Right lobe of liver (tissue), 6 donors: Measurements from ENCODE around the gene SLC28A1. TPM values are rescaled to one million over a fixed set of nuclear protein-coding genes. Genes with fewer than 3 reads are reported as not detected.
"Not testable (repeated sequence)": the region's sequence is repeated elsewhere in the genome, so short reads cannot be mapped to it uniquely, and the experiment has no call there.

ENCODE experiments used
- ATAC-seq, 4 donors: fragments of 200-7000 bp; cut with Tn5 transposase; one replicate each; pipeline ENCODE4 v1.9.1; 2020; ENCODE audit warnings: mild to moderate bottlenecking in 4 of 4, moderate library complexity in 4 of 4
- DNase-seq, 3 donors: peaks; one replicate each; pipeline ENCODE4 v3.0.0-alpha.2; 2020
- H3K27ac ChIP-seq, 3 donors: fragments of 200-600 bp; one replicate each; pipeline ENCODE4 v1.8.0; 2022
- H3K27me3 ChIP-seq, 2 donors: fragments of 200-600 bp; one replicate each; pipeline ENCODE4 v1.8.0; 2022
- H3K36me3 ChIP-seq, 4 donors: fragments of 200-600 bp; sonication (generic) in 1 of 4; one replicate each; pipeline versions ENCODE4 v1.5.1 to v1.8.0; 2017 to 2022; ENCODE audit warnings: control low read depth in 1 of 4
- H3K4me1 ChIP-seq, 4 donors: fragments of 200-600 bp; sonication (generic) in 1 of 4; one replicate each; pipeline versions ENCODE4 v1.5.1 to v1.8.0; 2017 to 2022; ENCODE audit warnings: control low read depth in 1 of 4
- H3K4me3 ChIP-seq, 3 donors: fragments of 200-600 bp; one replicate each; pipeline ENCODE4 v1.8.0; 2022
- H3K9me3 ChIP-seq, 4 donors: fragments of 200-600 bp; sonication (generic) in 1 of 4; one replicate each; pipeline versions ENCODE4 v1.5.1 to v1.8.0; 2017 to 2022; ENCODE audit warnings: control low read depth in 1 of 4
- CTCF ChIP-seq, 4 donors: fragments of 200-600 bp in 3 of 4; fragments of 450-650 bp in 1 of 4; IDR thresholded peaks; one replicate each; pipeline versions ENCODE4 v1.5.1 to v1.8.0; 2016 to 2022; ENCODE audit warnings: antibody characterized with exemption in 4 of 4, mild to moderate bottlenecking in 2 of 4
- POLR2A ChIP-seq: fragments of 450-650 bp; IDR thresholded peaks from one replicate; pipeline ENCODE4 v1.6.1; 2017; ENCODE audit warnings: antibody characterized with exemption, mild to moderate bottlenecking
- WGBS: methylation state at CpG from one replicate; pipeline ENCODE4 v1.1.6; 2018; ENCODE audit warnings: low coverage, low lambda C conversion rate; ENCODE audit not compliant: insufficient coverage; ENCODE audit errors: missing lambda C conversion rate; 5-methylcytosine and 5-hydroxymethylcytosine counted together
- intact Hi-C, 2 donors: fragments of 100-400 bp; cut with DNase I; formaldehyde crosslinking; loops; one replicate each; pipeline versions ENCODE4 v1.11.2 to v1.14.1; 2022
- total RNA-seq, 6 experiments: library from RNA; depleted of rRNA in 2 of 6; stranded (reverse); fragments of >200 nt in 2 of 6; fragmentation: NEBNext Ultra II Directional in 3 of 6; extraction: Animal tissue kit (Norgen Biotek cat#: 25700) in 3 of 6; gene quantifications; one replicate each; pipeline versions ENCODE4 v1.1.0 to v1.2.4, GENCODE V29; 2016 to 2023
- donor health status: DM: no; HTN: yes; CAD: no.
- donor health status: DM: no; HTN: no; CAD: no.
- donor health status: DM: no; HTN: no; CAD: no.
- donor health status: DM: no; HTN: yes; CAD: no.
- donor health status: DM: no; HTN: yes; CAD: no.

Gene SLC28A1
- total RNA-seq, 6 experiments from 2014 or later = 33.2 to 75.4 (median 49.9) TPM

DNA sequence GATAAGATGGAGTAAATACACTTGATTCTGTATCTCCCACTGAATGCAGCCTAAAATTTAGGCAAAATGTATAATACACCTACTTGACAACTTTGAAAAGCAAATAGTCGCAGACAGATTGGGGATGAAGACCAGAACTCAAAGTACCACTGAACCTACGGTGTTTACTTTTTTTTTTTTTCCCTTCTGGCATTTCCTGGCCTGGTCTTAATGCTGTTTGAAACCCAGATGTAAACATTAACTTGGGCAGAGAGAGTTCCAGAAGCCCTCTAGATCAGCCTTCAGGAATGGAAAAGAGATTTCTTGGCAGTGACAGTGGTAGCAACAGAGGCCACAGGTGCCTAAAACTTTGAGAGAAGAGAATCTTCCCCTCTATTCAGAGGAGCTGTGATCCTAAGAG, 39.5 kb upstream of the SLC28A1 start:
- Histone ChIP-seq H3K9me3 (no peaks in the 10 kb centered on the region), H3K27ac (peak overlapping the region; percentile 84 to 100 (median 97)), H3K36me3 (no peaks in the 10 kb centered on the region), H3K27me3 (no peaks in the 10 kb centered on the region), H3K4me3 (no peak overlapping the region), H3K4me1 (peaks cover 0 to 38% (median 15%) of the 10 kb centered on the region in 4 donors)
- ATAC-seq (peak; percentile 54 to 66 (median 61)), DNase-seq (no peak)
- intact Hi-C loops = no loop called here
- TF ChIP-seq CTCF (IDR thresholded peaks at IDR 0.05) (no peak), POLR2A (no peak)
- WGBS = 21% methylated on average over 2 of the region's 2 CpGs

DNA sequence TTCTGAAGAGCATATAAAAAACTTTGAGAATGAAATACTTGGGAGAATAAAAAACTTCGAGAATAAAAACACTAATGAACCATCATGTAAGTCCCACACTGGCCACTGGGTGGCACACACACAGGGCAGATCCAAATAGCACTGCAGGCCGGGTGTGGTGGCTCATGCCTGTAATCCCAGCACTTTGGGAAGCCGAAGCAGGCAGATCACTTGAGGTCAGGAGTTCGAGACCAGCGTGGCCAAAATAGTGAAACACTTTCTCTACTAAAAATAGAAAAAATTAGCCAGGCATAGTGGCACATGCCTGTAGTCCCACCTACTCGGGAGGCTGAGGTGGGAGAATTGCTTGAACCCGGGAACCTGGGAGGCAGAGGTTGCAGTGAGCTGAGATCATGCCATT, 38.8 kb upstream of the SLC28A1 start:
- H3K9me3 ChIP-seq, H3K27me3 ChIP-seq, H3K4me3 ChIP-seq, H3K36me3 ChIP-seq, intact Hi-C loops: not testable (repeated sequence)
- peak; percentile 59 to 74 (median 67) for ATAC-seq
- 19% methylated on average over 6 of the region's 7 CpGs for WGBS
- peak overlapping the region; percentile 84 to 100 (median 97) for H3K27ac ChIP-seq
- TF ChIP-seq CTCF (IDR thresholded peaks at IDR 0.05) = peak; percentile 73 to 82 (median 76)
- DNase-seq = peak; percentile 72 to 83 (median 79)
- H3K4me1 ChIP-seq = peaks cover 0 to 32% (median 11%) of the 10 kb centered on the region in 4 donors

DNA sequence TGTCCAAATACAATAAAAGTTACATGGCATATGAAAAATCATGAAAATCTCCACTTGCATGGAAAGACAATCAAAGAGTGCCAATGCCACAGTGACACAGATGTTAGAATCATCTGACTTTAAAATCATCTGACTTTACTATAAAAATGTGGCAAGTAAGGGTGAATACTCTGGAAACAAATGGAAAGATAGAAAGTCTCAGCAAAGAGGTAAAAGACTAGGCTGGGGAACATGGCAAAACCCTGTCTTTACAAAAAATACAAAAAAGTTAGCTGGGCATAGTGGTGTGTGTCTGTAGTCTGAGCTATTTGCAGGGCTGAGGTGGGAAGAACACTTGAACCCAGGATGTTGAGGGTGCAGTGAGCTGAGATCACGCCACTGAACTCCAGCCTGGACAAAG, 38.2 kb upstream of the SLC28A1 start:
- H3K27ac ChIP-seq = peak overlapping the region in 2 of 3 donors; percentile 84 to 100
- 71% methylated on average over 1 of the region's 1 CpG for WGBS
- ATAC-seq (no peak), DNase-seq (no peak)
- H3K4me3 ChIP-seq = no peak overlapping the region
- TF ChIP-seq CTCF (IDR thresholded peaks at IDR 0.05) (no peak), POLR2A (no peak)
- H3K4me1 ChIP-seq = peaks cover 0 to 30% (median 11%) of the 10 kb centered on the region in 4 donors
- intact Hi-C loops = no loop called here
- H3K9me3 ChIP-seq = no peaks in the 10 kb centered on the region
- no peaks in the 10 kb centered on the region for H3K36me3 ChIP-seq
- H3K27me3 ChIP-seq = no peaks in the 10 kb centered on the region

DNA sequence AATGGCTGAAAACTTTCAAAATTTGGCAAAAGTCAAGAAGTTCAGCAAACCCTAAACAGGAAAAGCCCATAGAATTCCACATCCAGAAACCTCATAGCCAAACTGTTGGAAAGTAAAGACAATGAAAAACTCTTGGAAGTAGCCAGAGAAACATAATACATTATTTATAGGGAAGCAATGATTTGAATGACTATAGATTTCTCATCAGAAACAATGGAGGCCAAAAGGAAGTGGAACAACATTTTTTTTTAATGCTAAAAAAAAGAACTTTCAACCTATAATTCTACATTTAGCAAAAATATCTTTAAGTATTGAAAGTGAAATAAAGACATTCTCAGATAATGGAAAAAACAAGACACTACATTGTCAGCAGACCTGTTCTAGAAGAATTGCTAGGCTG, 37.1 kb upstream of the SLC28A1 start:
- peaks cover 0 to 24% (median 5%) of the 10 kb centered on the region in 4 donors for H3K4me1 ChIP-seq
- no peaks in the 10 kb centered on the region for H3K27me3 ChIP-seq
- H3K9me3 ChIP-seq = no peaks in the 10 kb centered on the region
- H3K4me3 ChIP-seq = no peak overlapping the region
- no peak for DNase-seq
- intact Hi-C loops = no loop called here
- TF ChIP-seq CTCF (IDR thresholded peaks at IDR 0.05) (no peak), POLR2A (no peak)
- no peak for ATAC-seq
- no peaks in the 10 kb centered on the region for H3K36me3 ChIP-seq
- no peak overlapping the region for H3K27ac ChIP-seq

DNA sequence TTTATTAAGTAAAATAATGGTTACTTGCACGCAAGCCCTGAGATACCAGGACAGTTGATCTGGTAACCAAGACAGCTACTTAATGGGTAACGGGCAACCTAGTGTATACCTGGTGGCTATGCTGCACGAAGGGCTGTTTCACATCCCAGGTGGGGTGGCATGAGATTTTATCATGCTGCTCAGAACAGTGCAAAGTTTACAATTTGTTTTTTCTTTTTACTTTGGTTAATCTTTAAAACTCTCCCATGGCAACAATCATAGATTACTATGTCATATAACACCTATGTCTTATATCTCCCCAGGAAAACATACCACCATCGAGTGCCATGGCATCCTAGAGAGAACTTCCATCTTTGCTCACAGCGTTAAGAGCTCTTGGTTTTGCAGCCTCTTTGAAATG, 32.2 kb upstream of the SLC28A1 start:
- Histone ChIP-seq H3K36me3 (no peaks in the 10 kb centered on the region), H3K27ac (no peak overlapping the region), H3K4me3 (no peak overlapping the region), H3K27me3 (no peaks in the 10 kb centered on the region), H3K4me1 (peaks cover 0 to 6% (median 0%) of the 10 kb centered on the region in 4 donors), H3K9me3 (no peaks in the 10 kb centered on the region)
- TF ChIP-seq POLR2A (no peak), CTCF (IDR thresholded peaks at IDR 0.05) (no peak)
- no peak for DNase-seq
- WGBS = 84% methylated on average over 3 of the region's 5 CpGs
- ATAC-seq = peak in 3 of 4 donors; percentile 39 to 54 (median 50)
- intact Hi-C loops = no loop called here
